Hepatocyte (in vitro differentiated cells): Measurements from ENCODE around the gene OSBPL3. TPM values are rescaled to one million over a fixed set of nuclear protein-coding genes. Genes with fewer than 3 reads are reported as not detected.
A peak's percentile ranks its signal among the peaks of the same experiment; 100 is the strongest.

ENCODE experiments used
- DNase-seq: peaks from one replicate; pipeline ENCODE4 v3.0.0-alpha.2; 2016; ENCODE audit warnings: low spot score
- H2AFZ ChIP-seq: fragments of 200-600 bp; sonication (generic); 2 replicates; pipeline ENCODE4 v1.6.0; 2016; ENCODE audit warnings: antibody characterized with exemption, mild to moderate bottlenecking
- H3K27ac ChIP-seq: fragments of 200-600 bp; sonication (generic); 2 replicates; pipeline ENCODE4 v1.5.1; 2016; ENCODE audit warnings: mild to moderate bottlenecking
- H3K27me3 ChIP-seq: fragments of 200-600 bp; sonication (generic); 2 replicates; pipeline ENCODE4 v1.6.1; 2016
- H3K36me3 ChIP-seq: fragments of 200-600 bp; sonication (generic); replicated peaks from 2 replicates; pipeline ENCODE4 v1.5.1; 2016; ENCODE audit warnings: low read depth; ENCODE audit not compliant: insufficient read depth
- H3K4me1 ChIP-seq: fragments of 200-600 bp; sonication (generic); 2 replicates; pipeline ENCODE4 v1.5.1; 2016; ENCODE audit warnings: mild to moderate bottlenecking, moderate library complexity; ENCODE audit not compliant: insufficient read depth
- H3K4me2 ChIP-seq: fragments of 200-600 bp; sonication (generic); 2 replicates; pipeline ENCODE4 v1.6.0; 2016
- H3K4me3 ChIP-seq: fragments of 200-600 bp; sonication (generic); 2 replicates; pipeline ENCODE4 v1.5.1; 2016; ENCODE audit warnings: mild to moderate bottlenecking
- H3K79me2 ChIP-seq: fragments of 200-600 bp; sonication (generic); 2 replicates; pipeline ENCODE4 v1.6.0; 2017; ENCODE audit warnings: mild to moderate bottlenecking
- H3K9me2 ChIP-seq: fragments of 200-600 bp; sonication (generic); replicated peaks from 2 replicates; pipeline ENCODE4 v1.6.0; 2017; ENCODE audit warnings: mild to moderate bottlenecking; ENCODE audit not compliant: insufficient read depth
- H3K9me3 ChIP-seq: fragments of 200-600 bp; sonication (generic); 2 replicates; pipeline ENCODE4 v1.5.1; 2016; ENCODE audit warnings: low read depth, mild to moderate bottlenecking
- H4K20me1 ChIP-seq: fragments of 200-600 bp; sonication (generic); 2 replicates; pipeline ENCODE4 v1.6.0; 2016; ENCODE audit warnings: mild to moderate bottlenecking; ENCODE audit not compliant: insufficient read depth, poor library complexity, severe bottlenecking
- EZH2 ChIP-seq: fragments of 200-600 bp; sonication (generic); IDR thresholded peaks from 2 replicates; pipeline ENCODE4 v1.6.1; 2016; ENCODE audit warnings: antibody characterized with exemption, mild to moderate bottlenecking, borderline replicate concordance
- EZH2phosphoT487 ChIP-seq: fragments of 200-600 bp; sonication (generic); IDR thresholded peaks from one replicate; pipeline ENCODE4 v1.6.1; 2018; ENCODE audit warnings: antibody characterized with exemption, mild to moderate bottlenecking, low read depth, moderate library complexity; ENCODE audit not compliant: unreplicated experiment, severe bottlenecking
- WGBS: methylation state at CpG from one replicate; pipeline ENCODE4 v1.1.6; 2016; ENCODE audit warnings: low lambda C conversion rate; ENCODE audit errors: missing lambda C conversion rate; 5-methylcytosine and 5-hydroxymethylcytosine counted together
- polyA plus RNA-seq: library from polyadenylated mRNA; unstranded; fragments of >200 nt; fragmentation: Nextera tagmentation; extraction: Ambion mirVana; gene quantifications from 2 replicates; pipeline ENCODE4 v1.2.1, GENCODE V29; 2016
- total RNA-seq: library from RNA; depleted of rRNA; stranded (reverse); fragments of >200 nt; gene quantifications from 2 replicates; pipeline ENCODE4 v1.2.3, GENCODE V29; 2014
- TF ChIP-seq, protein P1 (sequence below): fragments of 200-600 bp; sonication (generic); IDR thresholded peaks from 2 replicates; pipeline ENCODE4 v1.5.1; 2016; ENCODE audit warnings: antibody characterized with exemption, mild to moderate bottlenecking; ENCODE audit not compliant: poor library complexity

OSBPL3 gene
- total and polyA plus RNA-seq, 2 experiments from 2014 or later = 11.4 to 18.0 TPM

DNA sequence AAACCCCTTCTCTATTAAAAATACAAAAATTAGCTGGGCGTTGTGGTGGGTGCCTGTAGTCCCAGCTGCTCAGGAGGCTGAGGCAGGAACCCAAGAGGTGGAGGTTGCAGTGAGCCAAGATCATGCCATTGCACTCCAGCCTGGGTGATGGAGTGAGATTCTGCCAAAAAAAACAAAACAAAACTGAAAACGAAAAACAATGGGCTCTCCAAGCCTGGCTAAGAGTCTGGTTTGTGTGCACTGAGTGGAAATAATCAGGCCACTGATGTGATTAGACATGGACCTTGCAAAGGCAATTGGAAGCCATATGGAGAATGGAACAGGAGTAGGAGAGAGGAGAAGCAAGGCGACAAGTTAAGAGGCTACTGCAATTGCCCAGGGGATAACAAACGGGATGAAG lies 162.6 kb downstream of the OSBPL3 start:
- no peak for TF ChIP-seq EZH2phosphoT487
- TF ChIP-seq, protein P1, sequence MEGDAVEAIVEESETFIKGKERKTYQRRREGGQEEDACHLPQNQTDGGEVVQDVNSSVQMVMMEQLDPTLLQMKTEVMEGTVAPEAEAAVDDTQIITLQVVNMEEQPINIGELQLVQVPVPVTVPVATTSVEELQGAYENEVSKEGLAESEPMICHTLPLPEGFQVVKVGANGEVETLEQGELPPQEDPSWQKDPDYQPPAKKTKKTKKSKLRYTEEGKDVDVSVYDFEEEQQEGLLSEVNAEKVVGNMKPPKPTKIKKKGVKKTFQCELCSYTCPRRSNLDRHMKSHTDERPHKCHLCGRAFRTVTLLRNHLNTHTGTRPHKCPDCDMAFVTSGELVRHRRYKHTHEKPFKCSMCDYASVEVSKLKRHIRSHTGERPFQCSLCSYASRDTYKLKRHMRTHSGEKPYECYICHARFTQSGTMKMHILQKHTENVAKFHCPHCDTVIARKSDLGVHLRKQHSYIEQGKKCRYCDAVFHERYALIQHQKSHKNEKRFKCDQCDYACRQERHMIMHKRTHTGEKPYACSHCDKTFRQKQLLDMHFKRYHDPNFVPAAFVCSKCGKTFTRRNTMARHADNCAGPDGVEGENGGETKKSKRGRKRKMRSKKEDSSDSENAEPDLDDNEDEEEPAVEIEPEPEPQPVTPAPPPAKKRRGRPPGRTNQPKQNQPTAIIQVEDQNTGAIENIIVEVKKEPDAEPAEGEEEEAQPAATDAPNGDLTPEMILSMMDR = no peak
- TF ChIP-seq EZH2 = no peak
- Histone ChIP-seq H3K36me3 (no peaks in the 10 kb centered on the region), H3K79me2 (no peaks in the 10 kb centered on the region), H3K27me3 (no peaks in the 10 kb centered on the region), H3K4me2 (no peak overlapping the region), H3K27ac (no peak overlapping the region), H2AFZ (no peak overlapping the region), H3K4me1 (peaks cover 19% of the 10 kb centered on the region), H3K9me3 (no peaks in the 10 kb centered on the region), H3K9me2 (no peaks in the 10 kb centered on the region), H4K20me1 (no peaks in the 10 kb centered on the region), H3K4me3 (no peak overlapping the region)
- 90% methylated on average over 4 of the region's 4 CpGs for WGBS
- DNase-seq = no peak

DNA sequence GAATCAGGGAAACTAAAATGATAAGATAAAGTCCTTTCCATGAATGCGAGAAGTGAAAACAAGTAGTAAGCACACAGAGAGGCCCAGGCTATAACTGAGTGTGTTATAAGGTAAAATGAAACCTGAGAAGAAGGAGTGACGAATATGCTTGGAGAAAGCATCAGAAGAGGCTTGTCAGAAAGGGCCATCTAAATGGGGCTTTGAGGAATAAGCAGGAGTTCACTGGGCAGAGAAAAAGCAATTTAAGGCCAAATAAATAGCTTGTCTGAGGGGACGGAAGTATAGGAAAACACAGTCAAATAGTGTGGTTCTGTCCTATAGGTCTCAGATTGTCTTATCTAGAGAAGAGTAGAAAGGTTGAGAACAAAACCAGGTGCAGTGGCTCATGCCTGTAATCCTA lies 163.1 kb downstream of the OSBPL3 start:
- 88% methylated on average over 3 of the region's 3 CpGs for WGBS
- TF ChIP-seq, protein P1 = no peak
- TF ChIP-seq EZH2 (no peak), EZH2phosphoT487 (no peak)
- H3K9me2 ChIP-seq = no peaks in the 10 kb centered on the region

DNA sequence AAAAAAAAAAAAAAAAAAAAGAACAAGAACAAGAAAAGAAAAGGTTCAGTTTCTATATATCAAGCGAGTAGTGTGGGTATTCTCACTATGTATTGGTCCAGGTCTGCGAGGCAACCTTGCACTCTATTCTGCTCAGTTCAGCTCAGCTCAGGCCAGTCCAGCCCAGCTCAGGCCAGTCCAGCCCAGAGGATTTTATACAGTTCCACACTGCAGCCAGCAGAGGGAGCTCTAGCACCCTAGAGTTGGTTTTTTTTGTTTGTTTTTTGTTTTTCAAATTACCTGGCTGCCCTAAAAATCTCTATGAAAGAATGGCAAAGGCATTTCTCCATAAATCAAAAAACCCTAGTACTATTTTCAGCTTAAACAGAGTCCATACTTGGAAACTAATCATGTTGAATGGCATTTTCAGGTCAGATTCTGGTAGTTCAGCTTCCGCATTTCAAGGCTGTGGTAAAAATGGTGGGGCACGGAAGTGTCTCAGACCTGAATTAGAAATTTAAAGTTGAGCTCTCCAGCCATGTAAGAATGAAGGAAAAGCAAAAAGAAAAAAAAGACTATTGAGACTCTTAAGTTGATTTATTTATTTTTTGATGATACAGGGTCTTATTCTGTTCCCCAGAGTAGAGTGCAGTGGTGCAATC lies 167.6 kb downstream of the OSBPL3 start:
- H4K20me1 ChIP-seq = no peaks in the 10 kb centered on the region
- no peaks in the 10 kb centered on the region for H3K9me2 ChIP-seq
- TF ChIP-seq EZH2 = no peak
- no peak for TF ChIP-seq EZH2phosphoT487
- TF ChIP-seq, protein P1 = peak; percentile 93
- no peak overlapping the region for H3K4me3 ChIP-seq
- 68% methylated on average over 4 of the region's 4 CpGs for WGBS
- no peaks in the 10 kb centered on the region for H3K36me3 ChIP-seq
- DNase-seq = peak; percentile 76
- no peaks in the 10 kb centered on the region for H3K27me3 ChIP-seq
- no peak overlapping the region for H2AFZ ChIP-seq
- no peaks in the 10 kb centered on the region for H3K79me2 ChIP-seq
- no peaks in the 10 kb centered on the region for H3K9me3 ChIP-seq
- H3K4me1 ChIP-seq = no peaks in the 10 kb centered on the region
- no peak overlapping the region for H3K4me2 ChIP-seq
- no peak overlapping the region for H3K27ac ChIP-seq

More for the DNA sequence above, 163.1 kb downstream of the OSBPL3 start:
- Histone ChIP-seq H3K27ac (no peak overlapping the region), H2AFZ (no peak overlapping the region), H3K4me2 (no peak overlapping the region), H4K20me1 (no peaks in the 10 kb centered on the region), H3K36me3 (no peaks in the 10 kb centered on the region), H3K79me2 (no peaks in the 10 kb centered on the region), H3K4me1 (peaks cover 16% of the 10 kb centered on the region), H3K4me3 (no peak overlapping the region), H3K9me3 (no peaks in the 10 kb centered on the region), H3K27me3 (no peaks in the 10 kb centered on the region)
- DNase-seq = no peak

DNA sequence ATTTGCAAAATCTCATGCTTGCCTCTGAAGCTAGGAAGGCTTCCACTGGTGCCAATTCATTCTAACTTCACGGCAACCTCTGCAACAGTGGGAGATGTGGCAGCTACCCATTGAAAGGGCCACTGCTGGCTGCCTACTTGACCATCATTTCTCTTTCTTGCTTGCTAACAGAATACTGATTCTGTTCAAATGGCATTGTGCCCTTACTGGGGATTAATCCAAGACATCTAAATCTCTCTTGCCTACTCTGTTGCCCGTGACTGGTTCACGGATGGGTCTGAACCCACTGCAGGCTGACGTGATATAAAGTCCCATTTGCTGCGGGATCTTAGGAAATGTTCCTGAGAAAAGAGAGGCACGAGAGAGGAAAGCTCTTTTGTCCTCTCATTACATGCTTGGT lies 171.5 kb downstream of the OSBPL3 start:
- no peaks in the 10 kb centered on the region for H3K36me3 ChIP-seq
- no peaks in the 10 kb centered on the region for H3K4me1 ChIP-seq
- H3K9me2 ChIP-seq = no peaks in the 10 kb centered on the region
- H3K4me3 ChIP-seq = no peak overlapping the region
- no peaks in the 10 kb centered on the region for H3K9me3 ChIP-seq
- no peaks in the 10 kb centered on the region for H3K79me2 ChIP-seq
- TF ChIP-seq, protein P1 = no peak
- TF ChIP-seq EZH2phosphoT487 = no peak
- no peak for TF ChIP-seq EZH2
- no peaks in the 10 kb centered on the region for H3K27me3 ChIP-seq
- no peak overlapping the region for H3K4me2 ChIP-seq
- no peak overlapping the region for H2AFZ ChIP-seq
- whole genome bisulfite sequencing = 96% methylated on average over 6 of the region's 6 CpGs
- H4K20me1 ChIP-seq = no peaks in the 10 kb centered on the region
- no peak overlapping the region for H3K27ac ChIP-seq
- DNase-seq = no peak
